SKM-1 (cell line): ENCODE results near the gene PPEF2.
A peak's percentile ranks its signal among the peaks of the same experiment; 100 is the strongest.

Experiments
- DNase-seq: peaks from one replicate; lab custom pipeline; 2025; ENCODE audit not compliant: unreplicated experiment; lab: John Stamatoyannopoulos, UW

Gene PPEF2

GRCh38 chr4:75834095-75834771, 68.0 kb downstream of the PPEF2 start:
- no peak for DNase-seq

- peak; percentile 26 for DNase-seq
Measured at GRCh38 chr4:75831856-75832405, 70.3 kb downstream of the PPEF2 start.

- DNase-seq: no peak
Measured at GRCh38 chr4:75830906-75831305, 71.3 kb downstream of the PPEF2 start.

DNA sequence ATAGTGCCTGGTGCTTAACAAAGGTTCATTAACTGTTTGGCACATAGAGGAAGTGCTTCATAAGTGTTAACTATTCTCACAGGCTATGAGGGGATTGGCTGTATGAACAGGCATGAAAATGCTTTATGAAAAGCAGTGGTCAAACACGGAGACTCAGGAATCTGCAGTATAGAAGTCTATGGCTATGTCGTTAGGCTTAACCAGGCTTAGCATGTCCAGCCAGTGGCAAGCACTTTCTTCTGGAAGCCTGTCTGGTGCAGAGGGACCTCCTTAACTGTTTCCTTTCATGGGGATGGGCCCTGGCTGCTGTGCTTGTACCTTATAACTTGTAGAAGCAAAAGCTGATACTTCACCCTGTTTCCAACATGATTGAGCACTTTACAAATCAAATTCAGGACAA, 78.4 kb downstream of the PPEF2 start:
- DNase-seq: no peak

GRCh38 chr4:75822416-75822815, 79.8 kb downstream of the PPEF2 start:
- no peak for DNase-seq

GRCh38 chr4:75821966-75822365, 80.3 kb downstream of the PPEF2 start:
- DNase-seq: no peak

DNA sequence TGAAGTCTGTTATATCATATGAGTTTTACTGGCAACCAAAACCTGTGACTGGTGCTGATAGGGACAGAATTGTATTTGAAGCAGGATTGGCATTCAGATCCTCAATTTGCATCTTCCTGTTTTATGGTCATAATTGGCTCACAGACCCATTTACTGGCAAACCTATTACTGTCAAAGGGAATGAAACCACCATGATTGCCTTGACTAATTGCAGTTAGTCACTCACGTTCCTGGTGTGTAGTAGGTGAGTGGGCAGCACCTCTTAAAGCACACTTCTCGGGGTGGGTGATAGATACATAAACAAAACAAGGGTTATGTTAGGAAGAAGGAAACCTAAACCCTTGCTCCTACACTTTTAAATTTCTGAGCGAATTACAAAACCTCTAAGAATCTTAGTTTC, 81.0 kb downstream of the PPEF2 start:
- no peak for DNase-seq

- DNase-seq: no peak
Measured at GRCh38 chr4:75820676-75821075, 81.6 kb downstream of the PPEF2 start.

- DNase-seq: no peak
Measured at GRCh38 chr4:75820197-75820596, 82.1 kb downstream of the PPEF2 start.

GRCh38 chr4:75819121-75819520, 83.1 kb downstream of the PPEF2 start:
- DNase-seq: no peak

DNA sequence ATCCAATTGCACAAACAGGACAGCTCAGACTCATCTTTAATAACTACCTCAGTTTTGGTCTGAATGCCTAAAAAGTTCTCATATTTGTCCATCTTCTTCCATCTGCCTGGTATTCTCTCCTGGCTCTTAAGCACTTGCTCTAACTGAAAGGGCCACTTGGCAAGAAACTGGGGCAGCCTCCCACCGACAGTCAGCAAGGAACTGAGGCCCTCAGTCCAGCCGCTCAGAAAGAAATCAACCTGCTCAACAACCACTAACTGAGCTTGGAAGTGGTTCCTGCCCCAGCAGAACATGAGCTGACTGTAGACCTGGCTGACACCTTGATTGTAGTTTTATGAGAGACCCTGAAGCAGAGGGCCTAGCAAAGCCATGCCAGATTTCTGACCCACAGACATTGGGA, 84.4 kb downstream of the PPEF2 start:
- DNase-seq: no peak
